Mesendoderm (in vitro differentiated cells): ENCODE results near the gene WIPF3.
A peak's percentile ranks its signal among the peaks of the same experiment; 100 is the strongest.

Source experiments
- DNase-seq: peaks from one replicate; pipeline ENCODE4 v3.0.0; 2013
- H2AK5ac ChIP-seq: 2 replicates; pipeline ENCODE4 v1.6.1; 2013; ENCODE audit warnings: low read length, inconsistent platforms
- H2BK120ac ChIP-seq: 2 replicates; pipeline ENCODE4 v1.6.1; 2013; ENCODE audit warnings: low read depth, mild to moderate bottlenecking, low read length, moderate library complexity, mixed read lengths
- H2BK15ac ChIP-seq: replicated peaks from 2 replicates; pipeline ENCODE4 v1.6.1; 2013; ENCODE audit warnings: low read depth, mild to moderate bottlenecking, moderate library complexity
- H2BK5ac ChIP-seq: 2 replicates; pipeline ENCODE4 v1.6.1; 2013; ENCODE audit warnings: low read length, inconsistent platforms
- H3K18ac ChIP-seq: 2 replicates; pipeline ENCODE4 v1.6.1; 2013; ENCODE audit warnings: mild to moderate bottlenecking, low read length, mixed read lengths
- H3K23ac ChIP-seq: one replicate; pipeline ENCODE4 v1.6.1; 2013; ENCODE audit warnings: low read length
- H3K27ac ChIP-seq: 2 replicates; pipeline ENCODE4 v1.5.1; 2013; ENCODE audit warnings: low read depth, mild to moderate bottlenecking, inconsistent platforms, low read length, moderate library complexity
- H3K27me3 ChIP-seq: 2 replicates; pipeline ENCODE4 v1.6.1; 2013; ENCODE audit warnings: low read length, control low read depth, mild to moderate bottlenecking, inconsistent platforms; ENCODE audit not compliant: insufficient read depth, poor library complexity
- H3K36me3 ChIP-seq: 2 replicates; pipeline ENCODE4 v1.6.1; 2013; ENCODE audit warnings: low read length, inconsistent platforms; ENCODE audit not compliant: control insufficient read depth, insufficient read depth
- H3K4ac ChIP-seq: one replicate; pipeline ENCODE4 v1.6.1; 2013; ENCODE audit warnings: low read depth, mild to moderate bottlenecking, low read length, moderate library complexity
- H3K4me1 ChIP-seq: 2 replicates; pipeline ENCODE4 v1.6.1; 2013; ENCODE audit warnings: low read depth, low read length, inconsistent platforms; ENCODE audit not compliant: control insufficient read depth
- H3K4me2 ChIP-seq: 2 replicates; pipeline ENCODE4 v1.6.1; 2013; ENCODE audit warnings: low read length
- H3K4me3 ChIP-seq: 2 replicates; pipeline ENCODE4 v1.5.1; 2013; ENCODE audit warnings: mild to moderate bottlenecking, low read length
- H3K56ac ChIP-seq: one replicate; pipeline ENCODE4 v1.6.1; 2013; ENCODE audit warnings: low read length
- H3K79me1 ChIP-seq: 2 replicates; pipeline ENCODE4 v1.6.1; 2013; ENCODE audit warnings: low read length, inconsistent platforms
- H3K79me2 ChIP-seq: 2 replicates; pipeline ENCODE4 v1.6.1; 2013; ENCODE audit warnings: mild to moderate bottlenecking, low read length; ENCODE audit not compliant: control insufficient read depth, insufficient read depth
- H3K9ac ChIP-seq: 2 replicates; pipeline ENCODE4 v1.6.1; 2013; ENCODE audit warnings: low read length, inconsistent platforms
- H4K5ac ChIP-seq: one replicate; pipeline ENCODE4 v1.6.1; 2013; ENCODE audit warnings: low read length
- H4K8ac ChIP-seq: one replicate; pipeline ENCODE4 v1.6.1; 2013; ENCODE audit warnings: low read depth, mild to moderate bottlenecking, control low read depth, low read length, moderate library complexity
- WGBS: extraction: QIAGEN DNeasy Blood & Tissue Kit; methylation state at CpG from one replicate; pipeline ENCODE4 v1.1.7; 2013; ENCODE audit warnings: low lambda C conversion rate, missing lambda C conversion rate; ENCODE audit not compliant: insufficient coverage; ENCODE audit errors: extremely low coverage; 5-methylcytosine and 5-hydroxymethylcytosine counted together

WIPF3 gene

GRCh38 chr7:29906200-29907022, 100.1 kb downstream of the WIPF3 start:
- no peak overlapping the region for H3K4me3 ChIP-seq
- WGBS: no CpG with 5 or more reads among the region's 3 CpGs
- no peak overlapping the region for H3K27ac ChIP-seq
- no peak overlapping the region for H4K5ac ChIP-seq
- H3K36me3 ChIP-seq: no peaks in the 10 kb centered on the region
- H3K4me2 ChIP-seq: no peak overlapping the region
- H3K79me1 ChIP-seq: no peaks in the 10 kb centered on the region
- H3K79me2 ChIP-seq: no peaks in the 10 kb centered on the region
- H3K56ac ChIP-seq: no peak overlapping the region
- no peak overlapping the region for H3K23ac ChIP-seq
- no peak overlapping the region for H2BK120ac ChIP-seq
- no peak overlapping the region for H3K4ac ChIP-seq
- no peaks in the 10 kb centered on the region for H3K4me1 ChIP-seq
- no peak overlapping the region for H3K18ac ChIP-seq
- no peak overlapping the region for H2BK5ac ChIP-seq
- H4K8ac ChIP-seq: no peak overlapping the region
- DNase-seq: no peak
- H3K9ac ChIP-seq: no peak overlapping the region
- H2AK5ac ChIP-seq: no peak overlapping the region
- no peak overlapping the region for H2BK15ac ChIP-seq
- no peaks in the 10 kb centered on the region for H3K27me3 ChIP-seq

GRCh38 chr7:29914180-29914579, 107.9 kb downstream of the WIPF3 start:
- Histone ChIP-seq H3K18ac (no peak overlapping the region), H3K27ac (no peak overlapping the region), H4K5ac (no peak overlapping the region), H3K79me1 (no peaks in the 10 kb centered on the region), H3K9ac (no peak overlapping the region), H2BK15ac (no peak overlapping the region), H4K8ac (no peak overlapping the region), H3K4me3 (no peak overlapping the region), H3K4ac (no peak overlapping the region), H2BK120ac (no peak overlapping the region), H3K23ac (no peak overlapping the region), H2BK5ac (no peak overlapping the region), H2AK5ac (no peak overlapping the region), H3K4me2 (no peak overlapping the region), H3K4me1 (no peaks in the 10 kb centered on the region), H3K27me3 (no peaks in the 10 kb centered on the region), H3K56ac (no peak overlapping the region), H3K79me2 (no peaks in the 10 kb centered on the region), H3K36me3 (peaks cover 2% of the 10 kb centered on the region)
- no peak for DNase-seq
- WGBS: no CpG with 5 or more reads among the region's 4 CpGs

GRCh38 chr7:29915481-29916215, 109.3 kb downstream of the WIPF3 start:
- H3K27ac ChIP-seq: no peak overlapping the region
- H3K79me1 ChIP-seq: no peaks in the 10 kb centered on the region
- no peak overlapping the region for H3K56ac ChIP-seq
- H3K79me2 ChIP-seq: no peaks in the 10 kb centered on the region
- H3K4me2 ChIP-seq: no peak overlapping the region
- H4K8ac ChIP-seq: no peak overlapping the region
- H2BK15ac ChIP-seq: no peak overlapping the region
- H3K4me3 ChIP-seq: no peak overlapping the region
- H2AK5ac ChIP-seq: no peak overlapping the region
- no peak overlapping the region for H2BK120ac ChIP-seq
- H3K4me1 ChIP-seq: no peaks in the 10 kb centered on the region
- H2BK5ac ChIP-seq: no peak overlapping the region
- H3K9ac ChIP-seq: no peak overlapping the region
- H3K27me3 ChIP-seq: no peaks in the 10 kb centered on the region
- WGBS: no CpG with 5 or more reads among the region's 7 CpGs
- H3K18ac ChIP-seq: no peak overlapping the region
- H3K4ac ChIP-seq: no peak overlapping the region
- H3K36me3 ChIP-seq: peaks cover 3% of the 10 kb centered on the region
- no peak overlapping the region for H4K5ac ChIP-seq
- DNase-seq: peak; percentile 8
- H3K23ac ChIP-seq: no peak overlapping the region

- no peak overlapping the region for H3K4me2 ChIP-seq
- H2BK15ac ChIP-seq: no peak overlapping the region
- H2BK5ac ChIP-seq: no peak overlapping the region
- WGBS: no CpG with 5 or more reads among the region's 4 CpGs
- H3K9ac ChIP-seq: no peak overlapping the region
- H3K27me3 ChIP-seq: no peaks in the 10 kb centered on the region
- H3K79me2 ChIP-seq: no peaks in the 10 kb centered on the region
- H3K79me1 ChIP-seq: no peaks in the 10 kb centered on the region
- no peaks in the 10 kb centered on the region for H3K4me1 ChIP-seq
- H3K56ac ChIP-seq: no peak overlapping the region
- H2BK120ac ChIP-seq: no peak overlapping the region
- DNase-seq: no peak
- H2AK5ac ChIP-seq: no peak overlapping the region
- H3K23ac ChIP-seq: no peak overlapping the region
- H3K27ac ChIP-seq: no peak overlapping the region
- no peak overlapping the region for H3K4me3 ChIP-seq
- H3K4ac ChIP-seq: no peak overlapping the region
- H4K8ac ChIP-seq: no peak overlapping the region
- H3K36me3 ChIP-seq: peaks cover 3% of the 10 kb centered on the region
- H3K18ac ChIP-seq: no peak overlapping the region
- no peak overlapping the region for H4K5ac ChIP-seq
Observed at GRCh38 chr7:29917641-29918040, 111.3 kb downstream of the WIPF3 start.

GRCh38 chr7:29918850-29919249, 112.5 kb downstream of the WIPF3 start:
- Histone ChIP-seq H4K8ac (no peak overlapping the region), H2BK5ac (no peak overlapping the region), H3K4me3 (no peak overlapping the region), H2BK15ac (no peak overlapping the region), H3K56ac (no peak overlapping the region), H3K79me1 (no peaks in the 10 kb centered on the region), H3K27ac (no peak overlapping the region), H3K18ac (no peak overlapping the region), H3K9ac (no peak overlapping the region), H3K23ac (no peak overlapping the region), H2AK5ac (no peak overlapping the region), H3K4ac (no peak overlapping the region), H3K79me2 (no peaks in the 10 kb centered on the region), H3K36me3 (peaks cover 10% of the 10 kb centered on the region), H2BK120ac (no peak overlapping the region), H4K5ac (no peak overlapping the region), H3K4me1 (no peaks in the 10 kb centered on the region), H3K4me2 (no peak overlapping the region), H3K27me3 (no peaks in the 10 kb centered on the region)
- DNase-seq: no peak
- no CpG with 5 or more reads among the region's 4 CpGs for WGBS
